ENCODE data around the gene STK17A. TPM values are rescaled to one million over a fixed set of nuclear protein-coding genes. Genes with fewer than 3 reads are reported as not detected.

STK17A gene
- total RNA-seq = 16.7 and 50.9 TPM in 2 replicates

DNA sequence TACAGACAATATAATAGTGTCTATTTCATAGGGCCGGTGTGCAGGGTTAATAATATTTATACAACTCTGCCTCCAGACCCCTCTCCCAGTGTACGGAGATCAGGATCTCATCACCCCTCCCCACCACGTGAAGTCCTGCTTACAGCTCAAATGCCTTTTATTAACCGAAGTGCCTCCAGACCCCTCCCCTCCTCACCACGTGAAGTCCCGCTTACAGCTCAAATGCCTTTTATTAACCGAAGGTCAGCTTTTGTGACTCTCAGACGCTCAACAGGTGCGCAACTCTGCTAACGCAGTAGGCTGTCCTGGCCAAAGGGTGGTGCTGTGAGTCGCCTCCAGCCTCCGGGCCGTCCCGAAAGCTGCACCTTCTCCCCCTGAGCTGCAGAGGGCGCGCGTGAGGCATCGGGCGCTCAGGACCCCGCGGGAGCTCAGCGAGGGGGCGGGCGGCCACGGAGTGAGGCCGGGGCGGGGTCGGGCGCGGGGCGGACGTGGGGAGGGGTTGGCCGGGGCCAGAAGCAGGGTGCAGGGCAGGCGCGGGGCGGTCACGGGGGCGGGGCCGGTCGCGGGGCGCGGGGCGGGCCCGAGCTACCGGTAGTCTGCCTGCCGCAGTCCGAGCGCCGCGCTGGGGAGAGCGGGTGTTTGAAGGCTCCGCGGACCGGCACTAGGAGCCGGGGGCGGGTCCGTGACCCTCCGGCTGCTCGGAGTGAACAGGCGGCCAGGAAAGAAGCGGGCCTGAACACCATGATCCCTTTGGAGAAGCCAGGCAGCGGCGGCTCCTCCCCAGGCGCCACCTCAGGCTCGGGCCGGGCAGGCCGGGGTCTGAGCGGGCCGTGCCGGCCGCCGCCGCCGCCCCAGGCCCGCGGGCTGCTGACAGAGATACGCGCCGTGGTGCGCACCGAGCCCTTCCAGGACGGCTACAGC, at the start of gene STK17A:
Gene STK17A (plus strand): TSS at position 606 of the 921 bp plus-strand sequence. CDS start 136 bp downstream, at position 742.

Other genes starting within 250 kb of the STK17A start
- gene COA1, start 146.4 kb downstream of the STK17A start, total RNA-seq = 21.0 and 30.3 TPM in 2 replicates
- 36.3 and 53.4 TPM in 2 replicates for gene BLVRA, start 175.6 kb downstream of the STK17A start, total RNA-seq